GM18858 (cell line): Measurements from ENCODE around the gene ARHGEF35.
A peak's percentile ranks its signal among the peaks of the same experiment; 100 is the strongest.
"Not testable (repeated sequence)": the region's sequence is repeated elsewhere in the genome, so short reads cannot be mapped to it uniquely, and the experiment has no call there.

Source experiments
- ATAC-seq: cut with Tn5 transposase; IDR thresholded peaks from one replicate; pipeline ENCODE4 v1.9.1; 2021; ENCODE audit not compliant: unreplicated experiment

ARHGEF35 gene

DNA sequence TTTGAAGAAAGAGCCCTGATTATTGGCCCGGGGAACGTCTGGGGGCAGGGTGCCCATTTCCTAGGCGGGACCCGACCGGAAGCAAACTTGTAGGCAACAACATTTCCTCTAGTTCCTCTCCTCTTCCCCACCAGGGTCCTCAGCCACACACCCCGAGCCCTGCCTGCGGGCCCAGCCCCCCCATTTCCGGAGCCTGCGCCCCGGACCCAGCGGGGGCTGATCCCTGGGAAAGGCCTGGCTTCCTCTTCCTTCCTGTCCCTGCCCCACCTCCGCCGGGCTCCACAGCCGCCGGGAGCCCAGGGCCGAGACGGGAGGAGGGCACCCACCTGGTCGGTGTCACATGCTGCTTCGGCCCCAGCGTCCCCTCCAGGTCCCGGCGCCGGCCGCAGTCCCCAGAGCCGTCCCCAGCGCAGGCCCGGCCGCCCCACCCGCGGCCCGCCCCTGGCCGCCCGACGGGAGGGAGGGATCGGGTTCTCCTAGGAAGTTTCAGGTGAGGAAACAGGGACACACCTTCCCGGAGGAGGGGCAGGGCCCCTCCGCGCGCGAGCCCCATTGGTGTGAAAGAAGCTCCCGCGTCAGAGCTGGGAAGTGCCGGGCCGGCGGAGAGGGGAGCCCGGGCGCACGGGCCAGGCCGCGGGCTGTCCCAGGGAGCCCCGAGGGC is at the start of gene ARHGEF35:
Gene ARHGEF35, minus strand, starts transcription at position 622 of the 661 bp plus-strand sequence. CDS start 7,450 bp downstream, outside the sequence.
- ATAC-seq = peak; percentile 56

DNA sequence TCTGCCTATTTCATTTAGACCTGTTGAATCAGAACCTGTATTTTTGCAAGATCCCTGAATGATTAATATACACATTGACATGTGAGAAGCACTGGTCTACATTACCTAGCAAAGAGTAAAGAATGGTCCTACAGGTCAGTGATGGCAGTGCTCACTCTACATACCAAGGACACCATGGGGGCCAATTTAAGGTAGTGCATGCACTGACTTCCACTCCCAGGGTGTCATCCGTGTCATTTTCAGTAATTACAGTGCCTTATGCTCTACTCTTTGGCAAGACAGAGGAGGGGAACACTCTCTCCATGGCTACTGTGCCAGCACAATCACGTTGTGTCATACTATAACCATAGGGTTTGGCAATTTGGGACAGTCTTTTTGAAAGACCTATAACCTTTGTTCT is 49.7 kb upstream of the ARHGEF35 start:
- ATAC-seq = not testable (repeated sequence)

DNA sequence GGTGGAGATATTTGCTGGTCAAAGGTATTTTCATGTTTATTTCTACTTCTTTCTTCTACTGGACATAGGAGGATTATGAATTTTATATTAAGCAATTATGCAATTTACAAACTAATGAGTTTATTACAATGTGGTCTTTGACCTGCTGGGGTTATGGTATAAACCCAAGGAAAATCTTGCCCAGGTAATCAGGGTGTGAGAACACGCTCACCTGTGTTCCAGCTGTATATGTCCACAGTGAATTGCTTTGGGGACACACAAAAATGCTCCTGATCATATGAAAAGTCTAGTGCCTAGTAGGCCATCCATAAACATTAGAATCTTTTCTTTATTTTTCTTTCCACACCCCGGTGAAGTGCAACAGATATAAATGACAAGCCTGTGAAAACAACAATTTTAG is 43.7 kb upstream of the ARHGEF35 start, which contains the start of gene OR2A42:
Gene OR2A42, minus strand, starts transcription at position 241 of the 400 bp plus-strand sequence. CDS start 6,762 bp downstream, outside the sequence.
- not testable (repeated sequence) for ATAC-seq

GRCh38 chr7:144238530-144239082 is 43.0 kb upstream of the ARHGEF35 start:
- not testable (repeated sequence) for ATAC-seq

DNA sequence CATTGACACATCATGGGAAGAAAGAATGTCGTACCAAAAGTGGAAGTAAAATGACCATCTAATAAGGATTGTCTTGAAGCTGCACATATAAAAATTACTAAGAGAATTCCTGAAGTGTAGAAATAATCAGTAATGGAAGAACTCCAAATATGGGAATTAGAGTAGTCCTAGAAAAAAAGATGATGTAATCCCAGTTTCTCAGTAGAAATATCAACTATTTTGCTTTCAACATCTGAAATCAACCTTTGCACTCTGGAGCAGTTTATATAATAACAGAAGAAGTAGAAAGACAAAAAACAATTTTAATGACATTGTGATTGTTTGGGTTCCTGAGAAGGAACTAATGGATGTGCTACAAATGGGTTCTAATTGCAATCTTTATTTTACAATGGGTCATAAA is 37.4 kb upstream of the ARHGEF35 start:
- ATAC-seq = not testable (repeated sequence)

GRCh38 chr7:144231027-144231426 is 35.4 kb upstream of the ARHGEF35 start:
- ATAC-seq = not testable (repeated sequence)

DNA sequence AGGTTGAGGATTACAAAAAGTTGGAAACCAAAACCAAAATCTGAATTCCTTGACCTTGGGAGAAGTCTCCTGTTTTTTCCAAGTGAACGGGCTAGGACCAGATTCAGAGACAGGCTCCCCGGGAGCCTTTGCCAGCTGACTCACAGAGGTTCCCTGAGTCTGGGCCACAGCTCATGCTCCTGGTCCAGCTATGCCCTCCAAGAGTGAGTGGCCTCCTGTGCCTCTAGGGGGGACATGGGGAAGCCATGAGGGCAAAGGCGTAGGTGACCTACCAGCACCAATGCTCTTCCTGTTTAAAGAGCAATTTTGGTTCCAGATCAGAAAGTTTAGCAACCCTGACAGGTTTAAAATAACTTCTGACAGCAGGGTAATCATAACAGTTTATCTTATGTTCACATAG is 33.2 kb upstream of the ARHGEF35 start:
- ATAC-seq = not testable (repeated sequence)

DNA sequence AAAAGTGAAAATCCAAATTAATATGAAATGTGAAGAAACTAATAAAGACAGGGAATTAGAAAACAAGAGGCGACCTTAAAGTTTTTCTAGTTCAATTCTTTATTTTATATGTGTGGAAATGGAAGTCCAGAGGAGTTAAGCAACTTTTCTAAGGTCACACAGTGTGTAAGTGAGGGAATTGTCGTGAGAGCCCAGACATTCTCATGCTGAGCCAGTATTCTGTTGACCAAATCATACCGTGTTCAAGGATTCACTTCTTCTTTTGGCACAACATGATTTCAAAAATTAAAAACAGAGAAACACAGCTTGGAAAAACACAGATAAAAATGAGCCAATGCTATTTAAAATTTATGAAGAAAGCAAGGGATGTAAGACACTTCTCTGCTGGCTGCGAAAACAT is 31.2 kb upstream of the ARHGEF35 start:
- not testable (repeated sequence) for ATAC-seq

- not testable (repeated sequence) for ATAC-seq
Observed at GRCh38 chr7:144223675-144224074, 28.0 kb upstream of the ARHGEF35 start.

- ATAC-seq = not testable (repeated sequence)
Observed at GRCh38 chr7:144220531-144220930, 24.9 kb upstream of the ARHGEF35 start.

GRCh38 chr7:144219149-144219548 is 23.5 kb upstream of the ARHGEF35 start:
- ATAC-seq = peak; percentile 58

DNA sequence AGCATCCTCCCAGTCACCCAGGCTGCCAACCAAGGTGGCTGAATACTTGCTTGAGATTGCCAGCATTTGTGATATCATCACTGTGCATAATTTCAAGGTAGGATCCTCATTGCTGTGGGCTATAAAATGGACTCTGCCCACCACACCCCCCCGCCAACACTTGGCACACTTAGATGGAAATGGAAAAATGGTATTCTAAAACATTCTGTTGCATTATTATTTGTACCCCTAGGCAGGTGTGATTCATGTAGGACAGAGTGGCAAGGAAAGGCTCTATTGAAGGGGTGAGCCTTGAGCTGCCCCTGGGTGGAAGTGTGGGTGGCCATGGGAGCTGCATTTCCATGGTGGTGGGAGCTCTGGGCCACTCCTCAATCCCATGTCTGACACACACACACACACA is 22.9 kb upstream of the ARHGEF35 start:
- ATAC-seq = not testable (repeated sequence)

GRCh38 chr7:144217200-144217599 is 21.6 kb upstream of the ARHGEF35 start:
- ATAC-seq = not testable (repeated sequence)

- ATAC-seq = not testable (repeated sequence)
Observed at GRCh38 chr7:144205306-144205705, 9.7 kb upstream of the ARHGEF35 start.

- ATAC-seq = not testable (repeated sequence)
Observed at GRCh38 chr7:144203086-144203485, 7.5 kb upstream of the ARHGEF35 start.

DNA sequence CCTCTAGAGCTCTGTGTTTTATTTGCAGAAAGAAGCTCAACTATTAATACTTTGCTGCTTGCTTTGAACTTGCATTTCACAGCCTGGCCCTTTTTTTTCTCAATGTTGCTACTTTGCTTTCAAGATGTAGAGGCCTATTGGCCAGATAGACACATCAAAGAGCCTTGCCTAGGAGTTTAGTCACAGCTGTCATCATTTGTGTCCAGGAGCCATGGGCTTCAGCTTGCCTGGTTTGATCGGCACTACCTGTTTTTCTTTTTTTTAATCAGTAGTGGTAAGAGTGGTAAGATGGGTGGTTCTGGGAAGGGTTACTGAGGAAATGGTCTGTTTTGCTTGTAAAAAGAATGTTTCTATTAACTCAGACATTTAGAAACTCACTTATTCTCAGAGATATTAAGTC is 6.3 kb upstream of the ARHGEF35 start:
- peak; percentile 20 for ATAC-seq

DNA sequence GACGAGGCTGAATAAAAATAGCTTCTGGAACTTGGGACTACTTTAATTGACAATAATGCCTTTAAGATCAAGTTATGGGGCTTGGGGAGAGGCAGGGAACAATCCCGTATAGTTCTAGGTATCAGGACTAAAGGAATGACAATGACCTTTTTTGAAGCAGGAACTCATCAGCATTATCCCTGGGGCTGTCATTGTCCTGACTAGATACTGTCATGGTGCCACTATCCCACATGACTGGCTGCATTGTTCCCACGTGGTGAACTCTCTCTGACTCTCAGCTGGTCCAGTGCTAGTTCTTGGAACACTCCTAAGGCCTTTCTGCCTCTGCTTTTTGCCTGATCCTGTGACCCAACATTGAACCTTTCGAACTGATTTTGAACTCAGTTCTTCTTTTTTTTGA is 3.3 kb upstream of the ARHGEF35 start:
- ATAC-seq = not testable (repeated sequence)

GRCh38 chr7:144194453-144194852 is 1.2 kb downstream of the ARHGEF35 start:
- ATAC-seq = not testable (repeated sequence)

GRCh38 chr7:144193782-144194181 is 1.9 kb downstream of the ARHGEF35 start:
- ATAC-seq = not testable (repeated sequence)

DNA sequence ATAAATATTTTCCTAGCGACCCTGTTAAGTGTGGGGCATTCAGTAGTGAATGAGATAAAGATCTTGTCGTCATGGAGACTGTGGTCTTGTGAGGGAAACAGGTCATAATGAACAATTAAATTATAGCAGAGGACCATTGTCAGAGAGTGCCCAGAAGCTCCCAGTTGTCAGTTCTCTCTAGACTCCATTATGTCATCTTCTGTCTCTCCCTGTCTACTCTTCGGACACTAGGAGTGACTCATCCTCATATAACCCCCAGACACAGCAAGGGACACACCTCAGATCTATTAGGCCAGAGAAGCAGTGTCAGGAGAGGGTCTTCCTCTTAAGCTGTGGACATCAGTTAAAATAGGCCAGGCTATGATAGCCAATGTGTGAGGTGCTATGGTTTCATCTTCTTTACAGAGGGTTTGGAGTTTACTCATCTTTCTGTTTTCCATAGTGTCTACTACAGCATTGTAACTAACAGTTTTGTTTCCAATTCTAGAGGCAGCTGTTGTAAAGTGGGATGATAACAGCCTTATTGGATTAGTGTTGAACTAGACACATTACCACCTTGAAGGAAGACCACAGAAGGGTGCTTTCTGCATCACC is 7.0 kb downstream of the ARHGEF35 start:
- not testable (repeated sequence) for ATAC-seq

DNA sequence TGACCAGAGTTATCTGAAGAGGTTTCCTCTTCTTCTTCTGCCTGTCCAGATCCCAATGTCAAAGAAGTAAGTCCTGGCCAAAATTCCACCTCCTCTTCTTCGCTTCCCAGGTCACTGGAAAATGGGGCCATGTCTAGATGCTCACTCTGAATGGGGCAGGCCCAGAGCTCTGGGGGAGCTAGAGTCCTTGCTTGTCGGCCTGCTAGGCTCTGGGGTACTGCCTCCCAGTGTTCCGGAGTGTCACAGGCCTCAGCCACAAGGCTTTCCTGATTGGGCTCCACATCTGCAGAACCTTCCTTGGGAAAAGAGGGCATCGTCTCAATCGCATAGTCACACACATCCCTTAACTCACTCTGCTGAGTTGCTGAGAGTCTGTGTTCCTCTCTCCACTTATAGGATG is 7.8 kb downstream of the ARHGEF35 start:
- not testable (repeated sequence) for ATAC-seq

GRCh38 chr7:144183166-144183565 is 12.5 kb downstream of the ARHGEF35 start, which contains the start of gene CTAGE4:
Gene CTAGE4 (plus strand): TSS chr7:144183466. CDS start chr7:144183504, 38 bp downstream.
- not testable (repeated sequence) for ATAC-seq
